Myocyte (in vitro differentiated cells): Measurements from ENCODE around the gene DYNC1LI1. TPM values are rescaled to one million over a fixed set of nuclear protein-coding genes. Genes with fewer than 3 reads are reported as not detected.
"Not testable (repeated sequence)": the region's sequence is repeated elsewhere in the genome, so short reads cannot be mapped to it uniquely, and the experiment has no call there.

Experiments
- DNase-seq: peaks from one replicate; pipeline ENCODE4 v3.0.0-alpha.2; 2012; ENCODE audit warnings: low read depth
- total RNA-seq: library from RNA; depleted of rRNA; stranded (reverse); fragments of >200 nt; gene quantifications from 2 replicates; pipeline ENCODE4 v1.2.3, GENCODE V29; 2014

Gene DYNC1LI1
- total RNA-seq, 1 donor from 2014 or later = 42.3 TPM

GRCh38 chr3:32584660-32585059 lies 14.0 kb upstream of the DYNC1LI1 start:
- no peak for DNase-seq

GRCh38 chr3:32583708-32584107 lies 13.1 kb upstream of the DYNC1LI1 start:
- no peak for DNase-seq

- DNase-seq = not testable (repeated sequence)
Measured at GRCh38 chr3:32578669-32579068, 8.0 kb upstream of the DYNC1LI1 start.

- DNase-seq = peak; percentile 37
Measured at GRCh38 chr3:32577581-32578556, 7.2 kb upstream of the DYNC1LI1 start.

- peak; percentile 25 for DNase-seq
Measured at GRCh38 chr3:32577174-32577573, 6.5 kb upstream of the DYNC1LI1 start.

GRCh38 chr3:32575451-32576113 lies 4.9 kb upstream of the DYNC1LI1 start:
- DNase-seq = no peak

- no peak for DNase-seq
Measured at GRCh38 chr3:32571192-32571485, 481 bp upstream of the DYNC1LI1 start.

GRCh38 chr3:32569540-32570420 lies 878 bp downstream of the DYNC1LI1 start:
- DNase-seq = peak; percentile 53

- no peak for DNase-seq
Measured at GRCh38 chr3:32568953-32569352, 1.7 kb downstream of the DYNC1LI1 start.

GRCh38 chr3:32564195-32564594 lies 6.5 kb downstream of the DYNC1LI1 start:
- no peak for DNase-seq

- no peak for DNase-seq
Measured at GRCh38 chr3:32562640-32563039, 8.0 kb downstream of the DYNC1LI1 start.

GRCh38 chr3:32557640-32558352 lies 12.9 kb downstream of the DYNC1LI1 start:
- no peak for DNase-seq

- DNase-seq = no peak
Measured at GRCh38 chr3:32556332-32556731, 14.3 kb downstream of the DYNC1LI1 start.

GRCh38 chr3:32553973-32554372 lies 16.7 kb downstream of the DYNC1LI1 start:
- no peak for DNase-seq

- no peak for DNase-seq
Measured at GRCh38 chr3:32553459-32553858, 17.2 kb downstream of the DYNC1LI1 start.

- DNase-seq = no peak
Measured at GRCh38 chr3:32552013-32552412, 18.6 kb downstream of the DYNC1LI1 start.

GRCh38 chr3:32551496-32551895 lies 19.2 kb downstream of the DYNC1LI1 start:
- no peak for DNase-seq

- DNase-seq = no peak
Measured at GRCh38 chr3:32551087-32551486, 19.6 kb downstream of the DYNC1LI1 start.

GRCh38 chr3:32545305-32545704 lies 25.4 kb downstream of the DYNC1LI1 start:
- no peak for DNase-seq

GRCh38 chr3:32544894-32545293 lies 25.8 kb downstream of the DYNC1LI1 start:
- no peak for DNase-seq

- no peak for DNase-seq
Measured at GRCh38 chr3:32542807-32543206, 27.9 kb downstream of the DYNC1LI1 start.
